GM12873 (cell line): ENCODE measurements around the gene SLC35E1.

Source experiments
- TF ChIP-seq, protein P1 (sequence below): IDR thresholded peaks from 2 replicates; pipeline ENCODE4 v1.5.1; 2012; ENCODE audit warnings: low read depth, mild to moderate bottlenecking, moderate library complexity, low read length, control low read depth; ENCODE audit not compliant: insufficient read depth; ENCODE audit errors: missing control alignments

SLC35E1 gene

DNA sequence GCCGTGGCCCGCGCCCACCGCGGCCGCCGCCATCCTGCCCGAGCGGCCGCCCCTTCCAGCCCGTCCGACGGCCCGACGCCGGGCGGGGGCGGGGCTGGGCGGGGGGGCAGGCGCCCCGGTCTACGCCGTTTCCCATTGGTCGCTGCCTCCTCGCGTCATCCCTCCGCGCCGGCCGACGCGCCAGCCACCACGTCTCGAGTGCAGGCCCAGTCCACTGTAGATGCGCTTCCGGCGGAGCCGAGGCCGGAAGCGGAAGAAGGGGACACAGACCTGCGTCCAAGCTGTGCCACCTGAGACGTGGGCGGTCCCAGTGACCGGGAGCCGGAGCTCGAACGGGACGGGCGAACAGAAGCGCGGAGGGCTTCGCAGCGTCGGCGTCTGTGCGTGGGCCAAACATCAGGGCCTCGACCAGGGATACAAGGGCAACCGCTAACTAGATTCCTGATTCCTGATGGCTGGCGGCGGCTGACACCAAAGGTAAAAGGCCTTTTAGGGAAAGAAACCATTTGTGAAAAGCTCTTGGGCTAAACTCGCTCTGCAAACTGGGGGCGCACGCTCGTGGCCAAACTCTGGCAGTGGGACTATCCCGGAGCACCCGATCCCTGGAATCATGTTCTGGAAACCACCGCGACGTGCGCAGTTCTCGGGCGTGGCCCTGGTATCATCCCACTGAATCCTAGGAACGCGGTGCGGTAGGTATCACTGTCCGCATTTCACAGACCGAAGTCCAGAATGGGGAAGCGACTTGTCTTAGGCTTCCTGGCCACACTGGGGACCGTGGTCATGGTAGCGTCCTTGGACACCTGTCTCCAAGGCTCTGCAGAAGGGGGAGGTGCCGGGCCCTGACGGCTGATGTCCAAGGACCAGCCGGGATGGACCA, at the start of gene SLC35E1:
TSS of gene SLC35E1 (minus strand) at position 84 of the 880 bp plus-strand sequence. CDS start at position 33, 51 bp downstream.
- TF ChIP-seq, protein P1, sequence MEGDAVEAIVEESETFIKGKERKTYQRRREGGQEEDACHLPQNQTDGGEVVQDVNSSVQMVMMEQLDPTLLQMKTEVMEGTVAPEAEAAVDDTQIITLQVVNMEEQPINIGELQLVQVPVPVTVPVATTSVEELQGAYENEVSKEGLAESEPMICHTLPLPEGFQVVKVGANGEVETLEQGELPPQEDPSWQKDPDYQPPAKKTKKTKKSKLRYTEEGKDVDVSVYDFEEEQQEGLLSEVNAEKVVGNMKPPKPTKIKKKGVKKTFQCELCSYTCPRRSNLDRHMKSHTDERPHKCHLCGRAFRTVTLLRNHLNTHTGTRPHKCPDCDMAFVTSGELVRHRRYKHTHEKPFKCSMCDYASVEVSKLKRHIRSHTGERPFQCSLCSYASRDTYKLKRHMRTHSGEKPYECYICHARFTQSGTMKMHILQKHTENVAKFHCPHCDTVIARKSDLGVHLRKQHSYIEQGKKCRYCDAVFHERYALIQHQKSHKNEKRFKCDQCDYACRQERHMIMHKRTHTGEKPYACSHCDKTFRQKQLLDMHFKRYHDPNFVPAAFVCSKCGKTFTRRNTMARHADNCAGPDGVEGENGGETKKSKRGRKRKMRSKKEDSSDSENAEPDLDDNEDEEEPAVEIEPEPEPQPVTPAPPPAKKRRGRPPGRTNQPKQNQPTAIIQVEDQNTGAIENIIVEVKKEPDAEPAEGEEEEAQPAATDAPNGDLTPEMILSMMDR = no peak

DNA sequence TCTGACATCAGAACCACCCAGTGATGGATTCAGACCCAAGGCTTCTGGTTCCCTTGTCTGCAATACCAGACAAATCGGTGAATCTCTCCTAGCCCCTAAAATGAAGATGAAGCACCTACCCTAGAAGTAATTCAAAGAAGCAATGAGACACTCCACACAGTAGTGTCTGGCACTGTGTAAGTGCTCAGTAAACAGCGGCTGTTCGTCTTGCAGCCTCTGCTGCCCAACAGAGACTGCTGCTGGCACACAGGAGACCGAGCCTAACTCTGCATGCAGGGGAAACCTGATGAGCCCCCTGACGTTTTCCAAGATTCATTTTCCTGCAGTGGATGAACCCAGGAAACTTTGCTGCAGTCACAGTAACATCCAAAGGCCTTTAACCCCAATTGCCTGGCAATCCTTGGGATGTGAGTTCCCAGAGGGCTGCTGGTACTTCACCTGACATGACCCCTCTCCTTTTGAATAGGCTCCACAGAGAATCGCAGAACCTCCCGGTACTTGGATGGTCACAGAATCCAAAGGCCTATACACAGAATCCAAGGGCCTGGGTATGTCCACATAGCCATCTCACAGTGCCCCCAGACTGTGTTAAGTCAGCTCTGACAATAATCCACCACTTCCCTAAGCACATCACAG, 49.1 kb upstream of the SLC35E1 start:
- TF ChIP-seq, protein P1 = no peak

DNA sequence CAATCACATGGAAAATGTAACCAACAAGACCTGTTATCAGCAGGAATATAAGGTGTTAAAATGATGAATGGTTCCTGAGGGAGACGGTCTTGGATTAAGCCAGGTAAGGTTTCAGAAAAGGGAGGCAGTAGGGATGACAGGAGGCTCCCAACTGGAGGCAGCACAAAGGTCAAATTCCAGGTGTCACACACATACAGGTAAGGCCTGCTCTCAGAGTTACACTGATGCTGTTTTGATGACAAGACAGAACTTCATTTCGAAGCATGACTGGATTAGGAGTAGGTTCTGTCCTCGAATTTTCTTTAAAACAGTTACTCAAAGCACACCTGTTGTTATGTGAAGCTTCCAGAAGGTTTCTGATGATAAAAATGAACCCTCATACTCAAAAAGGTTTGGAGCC, 48.4 kb upstream of the SLC35E1 start:
- TF ChIP-seq, protein P1 = no peak

DNA sequence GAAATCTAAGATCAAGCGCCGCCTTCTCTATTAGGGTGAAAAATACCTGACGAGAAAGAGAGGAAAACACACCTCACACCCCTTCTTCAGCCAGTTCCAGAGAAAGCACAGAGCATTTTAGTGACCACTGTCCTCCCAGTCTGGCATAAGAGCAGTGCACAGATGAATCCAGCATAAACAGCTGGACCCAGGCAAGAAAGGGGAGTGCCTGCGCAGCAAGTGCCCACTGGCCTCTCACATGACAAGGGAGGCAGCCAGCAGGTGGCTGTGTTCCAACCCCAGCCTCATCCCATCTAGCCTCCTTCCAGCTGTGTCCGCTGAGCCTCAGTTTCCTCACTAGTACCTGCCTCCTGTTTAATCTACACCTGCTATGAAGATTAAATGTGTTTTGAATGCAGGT, 47.8 kb upstream of the SLC35E1 start:
- TF ChIP-seq, protein P1 = no peak

DNA sequence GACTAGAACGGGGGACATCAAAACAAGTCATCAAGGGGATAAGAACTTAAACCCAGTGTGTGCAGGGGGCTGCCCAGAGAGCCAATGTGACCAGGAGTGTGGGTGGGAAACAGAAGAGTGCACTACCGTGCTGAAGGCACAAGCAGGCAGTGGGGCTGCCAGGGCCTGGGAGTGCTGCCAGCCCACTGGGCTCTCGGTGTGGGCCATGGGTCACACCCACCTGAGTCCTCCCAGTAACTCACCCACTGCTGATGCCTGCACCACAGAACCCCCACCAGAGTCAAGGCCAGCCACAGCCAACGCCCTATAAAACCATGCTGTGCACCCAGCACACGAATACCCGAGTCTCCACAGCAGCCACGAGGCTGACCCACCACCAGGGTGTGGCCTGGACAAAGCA, 47.2 kb upstream of the SLC35E1 start:
- TF ChIP-seq, protein P1 = no peak

DNA sequence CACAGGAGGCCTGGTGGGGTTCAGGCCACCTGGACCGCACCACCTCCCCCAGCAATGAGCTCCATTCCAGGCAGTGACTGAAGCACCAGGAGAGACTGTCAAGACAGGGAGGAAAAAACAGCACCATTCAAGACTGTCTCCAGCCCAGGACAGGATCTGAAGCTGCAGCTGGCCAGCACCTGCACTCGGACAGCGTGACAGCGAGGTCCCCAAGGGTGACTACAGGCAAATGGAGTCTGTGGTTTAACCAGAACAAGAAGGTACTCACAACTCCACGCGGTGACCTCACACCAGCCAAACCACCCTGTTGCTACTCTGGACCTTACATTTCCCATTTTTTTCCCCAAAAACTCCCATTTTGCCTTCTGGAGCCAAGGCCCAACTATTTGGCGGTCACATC, 46.0 kb upstream of the SLC35E1 start:
- TF ChIP-seq, protein P1 = no peak

DNA sequence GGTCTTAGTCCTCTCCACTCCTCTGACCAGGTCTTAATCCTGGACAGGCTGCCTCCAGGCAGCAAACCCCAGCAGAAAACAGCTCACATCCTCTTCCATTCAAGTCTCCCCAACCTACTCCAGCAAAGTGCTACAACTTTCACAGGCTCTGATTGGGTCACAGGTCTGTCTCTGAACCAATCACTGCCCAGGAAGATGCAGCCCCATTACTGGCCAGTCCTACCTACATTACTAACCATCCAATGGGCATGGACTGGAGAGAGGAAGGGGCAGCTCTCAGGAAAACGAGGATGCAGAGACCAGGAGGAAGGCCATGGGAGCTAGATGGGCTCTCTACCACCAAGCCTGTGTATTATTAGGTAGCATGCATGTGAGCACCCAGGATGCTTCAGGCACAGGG, 43.6 kb upstream of the SLC35E1 start:
- TF ChIP-seq, protein P1 = no peak
